ENCODE data around the gene SPATA31A7. TPM values are rescaled to one million over a fixed set of nuclear protein-coding genes. Genes with fewer than 3 reads are reported as not detected.
"Not testable (repeated sequence)": the region's sequence is repeated elsewhere in the genome, so short reads cannot be mapped to it uniquely, and the experiment has no call there.

The SPATA31A7 gene
- not detected in 2 replicates for total RNA-seq (2014; rRNA removed; shearing (Covaris generic))

DNA sequence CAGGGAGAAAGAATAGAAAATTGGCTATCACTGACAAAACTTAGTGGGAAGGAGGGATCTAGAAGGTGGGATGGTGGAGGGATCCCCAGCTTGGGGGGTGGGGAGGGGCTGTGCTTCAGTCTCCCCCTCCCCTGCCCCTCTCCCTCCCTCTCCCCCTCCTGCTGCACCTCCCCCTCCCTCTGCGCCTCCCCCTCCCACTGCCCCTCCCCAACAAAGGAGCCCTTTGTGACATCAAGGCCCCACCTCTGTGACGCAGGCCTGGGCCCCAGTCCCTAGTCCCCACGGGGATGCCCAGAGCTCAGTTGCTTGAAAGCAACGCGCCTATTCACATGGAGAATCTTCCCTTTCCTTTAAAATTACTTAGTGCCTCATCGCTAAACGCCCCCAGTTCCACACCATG lies at the start of gene SPATA31A7:
TSS of gene SPATA31A7 (plus strand) at position 301 of the 400 bp plus-strand sequence. CDS start at position 330, 29 bp downstream.
- DNase-seq (ENCODE audit: low spot score), result not testable (repeated sequence)

DNA sequence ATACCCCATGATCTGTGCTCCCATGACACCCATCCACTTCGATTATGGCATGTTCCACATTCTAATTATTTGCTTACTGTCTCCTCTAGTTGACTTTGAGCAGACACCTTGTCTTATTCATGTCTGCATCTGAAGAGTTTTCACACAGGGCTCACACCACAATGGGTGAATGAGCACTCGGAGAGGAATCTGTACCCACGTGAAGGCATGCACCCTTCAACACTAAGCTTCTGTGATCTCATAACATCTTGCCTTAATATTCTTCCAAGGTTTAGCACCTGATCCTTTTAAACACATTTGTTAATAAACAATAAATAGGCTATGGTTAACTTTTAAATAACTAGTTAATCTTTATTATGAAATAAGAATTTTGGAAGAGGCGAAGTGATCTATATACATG lies 36.6 kb downstream of the SPATA31A7 start:
- not testable (repeated sequence) for DNase-seq (ENCODE audit: low spot score)
